Keratinocyte (primary cell): ENCODE measurements around the gene FSD2.

Experiments used
- CTCF ChIP-seq, 3 experiments: IDR thresholded peaks in 1 of 3; conservative IDR thresholded peaks in 1 of 3; optimal IDR thresholded peaks in 1 of 3; 2 replicates in 2 of 3; 3 replicates in 1 of 3; pipeline versions ENCODE3 to v1.5.1; 2011; ENCODE audit warnings: low read length in 3 of 3, mild to moderate bottlenecking in 3 of 3, moderate library complexity in 2 of 3, control low read depth in 1 of 3, inconsistent platforms in 1 of 3; ENCODE audit not compliant: insufficient read depth in 2 of 3; ENCODE audit errors: extremely low read depth in 1 of 3
- EZH2 ChIP-seq: IDR thresholded peaks from one replicate; pipeline ENCODE4 v1.6.1; 2012; ENCODE audit warnings: inconsistent platforms, mild to moderate bottlenecking, low read length, moderate library complexity

GRCh38 chr15:82839136-82839535 lies 33.3 kb upstream of the FSD2 start:
- TF ChIP-seq CTCF (optimal IDR thresholded peaks at IDR 0.05 in 1 of 3, IDR thresholded peaks at IDR 0.05 in 1 of 3, conservative IDR thresholded peaks at IDR 0.05 in 1 of 3; ENCODE audit: extremely low read depth in 1 of 3, insufficient read depth in 2 of 3, low read length in 3 of 3) (no peak), EZH2 (no peak)
